ENCODE results near the gene RNF182.

DNA sequence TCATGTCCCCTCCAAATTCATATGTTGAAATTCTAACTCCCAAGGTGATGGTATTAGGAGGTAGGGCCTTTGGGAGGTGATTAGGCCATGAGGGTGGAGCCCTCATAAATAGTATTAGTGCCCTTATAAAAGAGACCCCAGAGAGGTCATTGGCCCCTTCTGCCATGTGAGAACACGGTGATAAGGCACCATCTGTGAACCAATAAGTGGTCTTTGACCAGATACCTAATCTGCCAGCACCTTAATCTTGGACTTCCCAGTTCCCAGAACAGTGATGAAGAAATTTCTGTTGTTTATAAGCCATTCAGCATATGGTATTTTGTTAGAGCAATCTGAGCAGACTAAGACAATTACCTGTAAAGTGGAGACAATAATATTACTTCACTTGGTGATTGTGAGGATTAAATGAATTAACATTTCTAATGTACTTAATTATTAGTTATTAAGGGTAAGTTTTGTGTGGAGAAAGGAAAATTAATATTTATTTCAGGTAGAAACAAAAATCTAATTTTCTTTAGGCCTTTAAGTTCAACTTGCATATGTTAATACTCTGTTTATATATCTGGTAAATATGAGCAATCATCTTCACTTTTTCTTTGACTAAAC is 7.1 kb downstream of the RNF182 start:
- no peak for TF ChIP-seq BACH1 (IDR thresholded peaks at IDR 0.05; ENCODE audit: borderline replicate concordance)
- TF ChIP-seq SREBF2 (IDR thresholded peaks at IDR 0.05; ENCODE audit: low read length), result no peak
- no peak for TF ChIP-seq CEBPB (IDR thresholded peaks at IDR 0.05; ENCODE audit: borderline replicate concordance in 1 of 2, low read depth in 2 of 2, low read length in 2 of 2)
- TF ChIP-seq, protein P1, sequence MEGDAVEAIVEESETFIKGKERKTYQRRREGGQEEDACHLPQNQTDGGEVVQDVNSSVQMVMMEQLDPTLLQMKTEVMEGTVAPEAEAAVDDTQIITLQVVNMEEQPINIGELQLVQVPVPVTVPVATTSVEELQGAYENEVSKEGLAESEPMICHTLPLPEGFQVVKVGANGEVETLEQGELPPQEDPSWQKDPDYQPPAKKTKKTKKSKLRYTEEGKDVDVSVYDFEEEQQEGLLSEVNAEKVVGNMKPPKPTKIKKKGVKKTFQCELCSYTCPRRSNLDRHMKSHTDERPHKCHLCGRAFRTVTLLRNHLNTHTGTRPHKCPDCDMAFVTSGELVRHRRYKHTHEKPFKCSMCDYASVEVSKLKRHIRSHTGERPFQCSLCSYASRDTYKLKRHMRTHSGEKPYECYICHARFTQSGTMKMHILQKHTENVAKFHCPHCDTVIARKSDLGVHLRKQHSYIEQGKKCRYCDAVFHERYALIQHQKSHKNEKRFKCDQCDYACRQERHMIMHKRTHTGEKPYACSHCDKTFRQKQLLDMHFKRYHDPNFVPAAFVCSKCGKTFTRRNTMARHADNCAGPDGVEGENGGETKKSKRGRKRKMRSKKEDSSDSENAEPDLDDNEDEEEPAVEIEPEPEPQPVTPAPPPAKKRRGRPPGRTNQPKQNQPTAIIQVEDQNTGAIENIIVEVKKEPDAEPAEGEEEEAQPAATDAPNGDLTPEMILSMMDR (IDR thresholded peaks at IDR 0.05 in 2 of 3, conservative IDR thresholded peaks at IDR 0.05 in 1 of 3; ENCODE audit: control insufficient read depth in 2 of 3, extremely low read depth in 1 of 3, insufficient read depth in 1 of 3, low read depth in 3 of 3, low read length in 3 of 3), result no peak
- TF ChIP-seq, protein P2, sequence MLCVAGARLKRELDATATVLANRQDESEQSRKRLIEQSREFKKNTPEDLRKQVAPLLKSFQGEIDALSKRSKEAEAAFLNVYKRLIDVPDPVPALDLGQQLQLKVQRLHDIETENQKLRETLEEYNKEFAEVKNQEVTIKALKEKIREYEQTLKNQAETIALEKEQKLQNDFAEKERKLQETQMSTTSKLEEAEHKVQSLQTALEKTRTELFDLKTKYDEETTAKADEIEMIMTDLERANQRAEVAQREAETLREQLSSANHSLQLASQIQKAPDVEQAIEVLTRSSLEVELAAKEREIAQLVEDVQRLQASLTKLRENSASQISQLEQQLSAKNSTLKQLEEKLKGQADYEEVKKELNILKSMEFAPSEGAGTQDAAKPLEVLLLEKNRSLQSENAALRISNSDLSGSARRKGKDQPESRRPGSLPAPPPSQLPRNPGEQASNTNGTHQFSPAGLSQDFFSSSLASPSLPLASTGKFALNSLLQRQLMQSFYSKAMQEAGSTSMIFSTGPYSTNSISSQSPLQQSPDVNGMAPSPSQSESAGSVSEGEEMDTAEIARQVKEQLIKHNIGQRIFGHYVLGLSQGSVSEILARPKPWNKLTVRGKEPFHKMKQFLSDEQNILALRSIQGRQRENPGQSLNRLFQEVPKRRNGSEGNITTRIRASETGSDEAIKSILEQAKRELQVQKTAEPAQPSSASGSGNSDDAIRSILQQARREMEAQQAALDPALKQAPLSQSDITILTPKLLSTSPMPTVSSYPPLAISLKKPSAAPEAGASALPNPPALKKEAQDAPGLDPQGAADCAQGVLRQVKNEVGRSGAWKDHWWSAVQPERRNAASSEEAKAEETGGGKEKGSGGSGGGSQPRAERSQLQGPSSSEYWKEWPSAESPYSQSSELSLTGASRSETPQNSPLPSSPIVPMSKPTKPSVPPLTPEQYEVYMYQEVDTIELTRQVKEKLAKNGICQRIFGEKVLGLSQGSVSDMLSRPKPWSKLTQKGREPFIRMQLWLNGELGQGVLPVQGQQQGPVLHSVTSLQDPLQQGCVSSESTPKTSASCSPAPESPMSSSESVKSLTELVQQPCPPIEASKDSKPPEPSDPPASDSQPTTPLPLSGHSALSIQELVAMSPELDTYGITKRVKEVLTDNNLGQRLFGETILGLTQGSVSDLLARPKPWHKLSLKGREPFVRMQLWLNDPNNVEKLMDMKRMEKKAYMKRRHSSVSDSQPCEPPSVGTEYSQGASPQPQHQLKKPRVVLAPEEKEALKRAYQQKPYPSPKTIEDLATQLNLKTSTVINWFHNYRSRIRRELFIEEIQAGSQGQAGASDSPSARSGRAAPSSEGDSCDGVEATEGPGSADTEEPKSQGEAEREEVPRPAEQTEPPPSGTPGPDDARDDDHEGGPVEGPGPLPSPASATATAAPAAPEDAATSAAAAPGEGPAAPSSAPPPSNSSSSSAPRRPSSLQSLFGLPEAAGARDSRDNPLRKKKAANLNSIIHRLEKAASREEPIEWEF (IDR thresholded peaks at IDR 0.05; ENCODE audit: insufficient replicate concordance, low read depth, low read length), result no peak
- TF ChIP-seq BCL11A (IDR thresholded peaks at IDR 0.05; ENCODE audit: low read depth, low read length), result no peak
- TF ChIP-seq ZSCAN29 (IDR thresholded peaks at IDR 0.05), result no peak
- TF ChIP-seq TAF1 (IDR thresholded peaks at IDR 0.05; ENCODE audit: borderline replicate concordance, low read depth, low read length), result no peak
- TF ChIP-seq ZNF24 (IDR thresholded peaks at IDR 0.05), result no peak
- TF ChIP-seq MYC (IDR thresholded peaks at IDR 0.05; ENCODE audit: insufficient read depth, insufficient read length, insufficient replicate concordance, low read length, severe bottlenecking), result no peak
